Measurements from ENCODE around the gene C11orf24. TPM values are rescaled to one million over a fixed set of nuclear protein-coding genes. Genes with fewer than 3 reads are reported as not detected.
A peak's percentile ranks its signal among the peaks of the same experiment; 100 is the strongest.

C11orf24 gene
- total RNA-seq, 2 experiments from 2014 or later: 8.0 to 8.5 TPM

GRCh38 chr11:68314203-68315170 is 42.7 kb upstream of the C11orf24 start:
- peak overlapping the region; percentile 76 for H3K4me3 Mint-ChIP-seq
- intact Hi-C loops (cut with DNase I, micrococcal nuclease): no loop called here
- H3K27me3 Mint-ChIP-seq: peaks cover 3% of the 10 kb centered on the region
- peaks cover 30% of the 10 kb centered on the region for H3K4me1 Mint-ChIP-seq (ENCODE audit: low read depth)
- Histone ChIP-seq H3K4me3 (ENCODE audit: low read length) (no peak overlapping the region), H3K27ac (ENCODE audit: low read depth in 1 of 2, low read length in 2 of 2) (no peak overlapping the region), H3K27me3 (ENCODE audit: control insufficient read depth in 1 of 2, insufficient read depth in 2 of 2, low read length in 2 of 2) (peaks cover 0 to 8% of the 10 kb centered on the region in 2 experiments), H3K4me1 (ENCODE audit: insufficient read depth, low read length) (peaks cover 20% of the 10 kb centered on the region), H3K36me3 (ENCODE audit: insufficient read depth, low read length) (no peaks in the 10 kb centered on the region), H3K9me3 (ENCODE audit: control insufficient read depth in 1 of 2, insufficient read depth in 1 of 2, low read length in 2 of 2) (no peaks in the 10 kb centered on the region)
- no peaks in the 10 kb centered on the region for H3K36me3 Mint-ChIP-seq (ENCODE audit: low read depth)
- POLR2A ChIA-PET: no interaction called here
- no peak for TF ChIP-seq CTCF (IDR thresholded peaks at IDR 0.05)
- DNase-seq (no peak), ATAC-seq (ENCODE audit: poor library complexity) (no peak)
- CTCF ChIA-PET: no interaction called here
- H3K27ac Mint-ChIP-seq: no peak overlapping the region
- no peaks in the 10 kb centered on the region for H3K9me3 Mint-ChIP-seq

- no peaks in the 10 kb centered on the region for H3K9me3 ChIP-seq (ENCODE audit: control insufficient read depth in 1 of 2, insufficient read depth in 1 of 2, low read length in 2 of 2)
- POLR2A ChIA-PET: no interaction called here
- DNase-seq: no peak
Measured at GRCh38 chr11:68313574-68314202, 41.9 kb upstream of the C11orf24 start.

More at GRCh38 chr11:68313574-68314202, 41.9 kb upstream of the C11orf24 start:
- no peaks in the 10 kb centered on the region for H3K36me3 ChIP-seq (ENCODE audit: insufficient read depth, low read length)
- Mint-ChIP-seq H3K9me3 (no peaks in the 10 kb centered on the region), H3K4me1 (ENCODE audit: low read depth) (peaks cover 30% of the 10 kb centered on the region), H3K27me3 (peaks cover 3% of the 10 kb centered on the region), H3K4me3 (peak overlapping the region; percentile 93), H3K36me3 (ENCODE audit: low read depth) (no peaks in the 10 kb centered on the region), H3K27ac (no peak overlapping the region)
- H3K27me3 ChIP-seq (ENCODE audit: control insufficient read depth in 1 of 2, insufficient read depth in 2 of 2, low read length in 2 of 2): peaks cover 0 to 8% of the 10 kb centered on the region in 2 experiments
- ATAC-seq (ENCODE audit: poor library complexity): no peak
- H3K4me1 ChIP-seq (ENCODE audit: insufficient read depth, low read length): peaks cover 20% of the 10 kb centered on the region
- no peak overlapping the region for H3K27ac ChIP-seq (ENCODE audit: low read depth in 1 of 2, low read length in 2 of 2)
- TF ChIP-seq CTCF (IDR thresholded peaks at IDR 0.05): no peak
- CTCF ChIA-PET: no interaction called here
- peak overlapping the region; percentile 40 for H3K4me3 ChIP-seq (ENCODE audit: low read length)
- intact Hi-C loops (cut with DNase I, micrococcal nuclease): no loop called here
